HG02623 (cell line): ENCODE measurements around the gene SINHCAF.
"Not testable (repeated sequence)": the region's sequence is repeated elsewhere in the genome, so short reads cannot be mapped to it uniquely, and the experiment has no call there.

Experiments used
- ATAC-seq: cut with Tn5 transposase; IDR thresholded peaks from one replicate; pipeline ENCODE4 v1.9.1; 2021; ENCODE audit warnings: moderate library complexity; ENCODE audit not compliant: unreplicated experiment

The SINHCAF gene

GRCh38 chr12:31272607-31273225 lies 53.2 kb downstream of the SINHCAF start:
- no peak for ATAC-seq

GRCh38 chr12:31267966-31268365 lies 58.0 kb downstream of the SINHCAF start:
- ATAC-seq = no peak

- no peak for ATAC-seq
These were observed 60.2 kb downstream of the SINHCAF start for GRCh38 chr12:31265722-31266121.

- ATAC-seq = no peak
These were observed 62.3 kb downstream of the SINHCAF start for GRCh38 chr12:31263661-31264060.

- ATAC-seq = no peak
These were observed 64.2 kb downstream of the SINHCAF start for GRCh38 chr12:31261744-31262143.

- no peak for ATAC-seq
These were observed 65.1 kb downstream of the SINHCAF start for GRCh38 chr12:31260840-31261239.

- ATAC-seq = no peak
These were observed 66.6 kb downstream of the SINHCAF start for GRCh38 chr12:31259136-31259886.

GRCh38 chr12:31257784-31258183 lies 68.2 kb downstream of the SINHCAF start:
- ATAC-seq = no peak

GRCh38 chr12:31251707-31252611 lies 74.0 kb downstream of the SINHCAF start:
- not testable (repeated sequence) for ATAC-seq

- no peak for ATAC-seq
These were observed 75.8 kb downstream of the SINHCAF start for GRCh38 chr12:31250179-31250578.

GRCh38 chr12:31249356-31249755 lies 76.6 kb downstream of the SINHCAF start:
- ATAC-seq = no peak

GRCh38 chr12:31248815-31249214 lies 77.1 kb downstream of the SINHCAF start:
- no peak for ATAC-seq

GRCh38 chr12:31248337-31248736 lies 77.6 kb downstream of the SINHCAF start:
- no peak for ATAC-seq

GRCh38 chr12:31246470-31246850 lies 79.5 kb downstream of the SINHCAF start:
- no peak for ATAC-seq

GRCh38 chr12:31245822-31246469 lies 80.0 kb downstream of the SINHCAF start:
- ATAC-seq = no peak

- not testable (repeated sequence) for ATAC-seq
These were observed 83.5 kb downstream of the SINHCAF start for GRCh38 chr12:31242418-31242817.

- peak; percentile 77 for ATAC-seq
These were observed 87.1 kb downstream of the SINHCAF start for GRCh38 chr12:31238764-31239387.

- not testable (repeated sequence) for ATAC-seq
These were observed 87.6 kb downstream of the SINHCAF start for GRCh38 chr12:31238333-31238732.

GRCh38 chr12:31236998-31237637 lies 88.8 kb downstream of the SINHCAF start:
- ATAC-seq = no peak

- ATAC-seq = no peak
These were observed 90.0 kb downstream of the SINHCAF start for GRCh38 chr12:31235868-31236395.
